ENCODE data around the gene BCL6B. TPM values are rescaled to one million over a fixed set of nuclear protein-coding genes. Genes with fewer than 3 reads are reported as not detected.

BCL6B gene
- total RNA-seq, 2 experiments from 2014 or later = 1.2 to 2.4 TPM

GRCh38 chr17:7021993-7022778 is 664 bp upstream of the BCL6B start:
- H3K9me3 Mint-ChIP-seq = no peaks in the 10 kb centered on the region
- DNase-seq (peak; percentile 88), ATAC-seq (peak; percentile 78)
- ChIA-PET CTCF (interaction anchor here (0.7 to 4.1 kb wide), 27 partner anchors 7 to 381 kb away, joined by 3 to 52 read pairs (median 5); partner anchors contain the start of genes C17orf100, KIAA0753, MED31 and RNASEK), POLR2A (interaction anchor here (0.7 to 2.6 kb wide), 8 partner anchors 7 to 23 kb away, joined by 3 to 18 read pairs (median 4); partner anchors contain the start of genes RNASEK and SLC16A13)
- peak overlapping the region; percentile 63 for H3K27ac Mint-ChIP-seq
- H3K4me1 Mint-ChIP-seq (ENCODE audit: low read depth) = peaks cover 45% of the 10 kb centered on the region
- intact Hi-C loops (cut with micrococcal nuclease) = loop anchor here (5.0 kb wide), 1 partner anchor 110 kb away; no protein-coding TSS in a partner anchor
- TF ChIP-seq CTCF (IDR thresholded peaks at IDR 0.05) = peak; percentile 95
- no peaks in the 10 kb centered on the region for H3K27me3 Mint-ChIP-seq
- H3K36me3 Mint-ChIP-seq (ENCODE audit: low read depth) = peaks cover 6% of the 10 kb centered on the region
- peak overlapping the region; percentile 72 for H3K4me3 Mint-ChIP-seq

- Mint-ChIP-seq H3K36me3 (ENCODE audit: low read depth) (no peaks in the 10 kb centered on the region), H3K4me3 (peak overlapping the region; percentile 72), H3K9me3 (no peaks in the 10 kb centered on the region), H3K27me3 (no peaks in the 10 kb centered on the region), H3K27ac (peak overlapping the region; percentile 63), H3K4me1 (ENCODE audit: low read depth) (peaks cover 32% of the 10 kb centered on the region)
- TF ChIP-seq CTCF (IDR thresholded peaks at IDR 0.05) = no peak
- CTCF ChIA-PET = interaction anchor here (0.6 to 3.5 kb wide), 5 partner anchors 9 to 113 kb away, joined by 3 to 22 read pairs (median 5); partner anchors contain the start of genes RNASEK and SLC16A13
- ATAC-seq (peak; percentile 88), DNase-seq (peak; percentile 98)
- POLR2A ChIA-PET = interaction anchor here (2.2 kb wide), 1 partner anchor 12 kb away, joined by 9 read pairs; the partner anchor contains the start of gene SLC16A13
- intact Hi-C loops (cut with micrococcal nuclease) = loop anchor here (5.0 kb wide), 1 partner anchor 111 kb away; no protein-coding TSS in a partner anchor
Measured at GRCh38 chr17:7023576-7024401, 939 bp downstream of the BCL6B start.

GRCh38 chr17:7024402-7024785 is 1.5 kb downstream of the BCL6B start:
- Mint-ChIP-seq H3K27me3 (no peaks in the 10 kb centered on the region), H3K4me1 (ENCODE audit: low read depth) (peaks cover 36% of the 10 kb centered on the region), H3K4me3 (no peak overlapping the region), H3K27ac (no peak overlapping the region), H3K36me3 (ENCODE audit: low read depth) (no peaks in the 10 kb centered on the region), H3K9me3 (no peaks in the 10 kb centered on the region)
- ChIA-PET POLR2A (interaction anchor here (0.8 to 2.2 kb wide), 2 partner anchors 11 to 21 kb away, joined by 3 to 9 read pairs; partner anchors contain the start of gene SLC16A13), CTCF (interaction anchor here (2.3 kb wide), 1 partner anchor 9 kb away, joined by 5 read pairs; a partner anchor contains a TSS)
- intact Hi-C loops (cut with micrococcal nuclease) = loop anchor here (5.0 kb wide), 1 partner anchor 112 kb away; no protein-coding TSS in a partner anchor
- no peak for DNase-seq
- TF ChIP-seq CTCF (IDR thresholded peaks at IDR 0.05) = no peak
- ATAC-seq = no peak

GRCh38 chr17:7025245-7025644 is 2.4 kb downstream of the BCL6B start:
- ChIA-PET POLR2A (interaction anchor here (0.8 to 2.2 kb wide), 3 partner anchors 10 to 20 kb away, joined by 3 to 9 read pairs (median 7); partner anchors contain the start of gene SLC16A13), CTCF (interaction anchor here (0.6 to 1.5 kb wide), 5 partner anchors 9 to 27 kb away, joined by 3 to 7 read pairs (median 3); a partner anchor contains a TSS)
- H3K9me3 Mint-ChIP-seq = no peaks in the 10 kb centered on the region
- H3K4me1 Mint-ChIP-seq (ENCODE audit: low read depth) = peaks cover 44% of the 10 kb centered on the region
- DNase-seq = no peak
- H3K4me3 Mint-ChIP-seq = no peak overlapping the region
- TF ChIP-seq CTCF (IDR thresholded peaks at IDR 0.05) = no peak
- H3K27me3 Mint-ChIP-seq = no peaks in the 10 kb centered on the region
- H3K27ac Mint-ChIP-seq = no peak overlapping the region
- intact Hi-C loops (cut with micrococcal nuclease) = no loop called here
- peaks cover 4% of the 10 kb centered on the region for H3K36me3 Mint-ChIP-seq (ENCODE audit: low read depth)
- ATAC-seq = no peak
